A549 (cell line): ENCODE data around the gene CAMTA1. TPM values are rescaled to one million over a fixed set of nuclear protein-coding genes. Genes with fewer than 3 reads are reported as not detected.

ENCODE experiments used
- ATAC-seq, 2 experiments: fragments of 200-7000 bp in 1 of 2; fragments of >200 bp in 1 of 2; cut with Nextera tagmentation in 1 of 2; cut with Tn5 transposase in 1 of 2; 3 replicates each; pipeline versions ENCODE4 v1.8.0 to v1.9.1; 2018 to 2020; ENCODE audit warnings: mild to moderate bottlenecking in 1 of 2, moderate library complexity in 1 of 2
- CTCF ChIA-PET: fragments of 300-600 bp; sonication (Branson Sonifier 250); formaldehyde crosslinking; extraction: SDS; loops from one replicate; lab custom pipeline; 2021; ENCODE audit warnings: antibody characterized with exemption, inconsistent platforms; lab: Yijun Ruan, JAX
- POLR2A ChIA-PET: fragments of 350-600 bp; formaldehyde crosslinking; extraction: SDS; loops from one replicate; lab custom pipeline; 2021; ENCODE audit warnings: antibody characterized with exemption, inconsistent platforms; lab: Yijun Ruan, JAX
- DNase-seq, 2 experiments: peaks; one replicate each; pipeline versions ENCODE4 v3.0.0 to v3.0.0-alpha.2; 2011 to 2016; ENCODE audit warnings: low read depth in 1 of 2, low spot score in 1 of 2
- FAIRE-seq: peaks from 2 replicates; lab custom pipeline; 2011; peaks lifted over from hg19 to GRCh38; lab: Jason Lieb, UNC
- H3K27ac ChIP-seq, 2 experiments: fragments of >200 bp; sonication (Bioruptor Twin); formaldehyde crosslinking; 3 replicates each; pipeline ENCODE4 v1.5.1; 2016 to 2017
- H3K4me1 ChIP-seq: fragments of >200 bp; sonication (Bioruptor Twin); formaldehyde crosslinking; 3 replicates; pipeline ENCODE4 v1.6.1; 2016
- H3K4me2 ChIP-seq: fragments of >200 bp; sonication (Bioruptor Twin); formaldehyde crosslinking; 3 replicates; pipeline ENCODE4 v1.6.1; 2016
- H3K4me3 ChIP-seq: fragments of >200 bp; sonication (Bioruptor Twin); formaldehyde crosslinking; 3 replicates; pipeline ENCODE4 v1.5.1; 2016
- H3K9me3 ChIP-seq: fragments of >200 bp; sonication (Bioruptor Twin); formaldehyde crosslinking; 3 replicates; pipeline ENCODE4 v1.6.1; 2016
- BCL3 ChIP-seq: fragments of >200 bp; sonication (Bioruptor Twin); formaldehyde crosslinking; IDR thresholded peaks from 3 replicates; pipeline ENCODE4 v1.6.1; 2016
- CBX8 ChIP-seq: fragments of 200-600 bp; sonication (generic); IDR thresholded peaks from 2 replicates; pipeline ENCODE4 v1.6.1; 2016
- CHD2 ChIP-seq: fragments of 150-350 bp; IDR thresholded peaks from 2 replicates; pipeline ENCODE4 v1.6.1; 2014; ENCODE audit warnings: low read length; ENCODE audit not compliant: partially characterized antibody
- CTCF ChIP-seq: fragments of >200 bp; sonication (Bioruptor Twin); formaldehyde crosslinking; IDR thresholded peaks from 3 replicates; pipeline ENCODE4 v1.5.1; 2016
- ESRRA ChIP-seq: fragments of 150-350 bp; IDR thresholded peaks from 2 replicates; pipeline ENCODE4 v1.6.1; 2014; ENCODE audit warnings: mild to moderate bottlenecking, low read length, borderline replicate concordance
- FOSL2 ChIP-seq, 2 experiments: fragments of 450-650 bp in 1 of 2; fragments of >200 bp in 1 of 2; sonication (Bioruptor Twin) in 1 of 2; formaldehyde crosslinking; IDR thresholded peaks; 2 replicates each; pipeline versions ENCODE4 v1.5.0 to v1.6.1; 2016 to 2020; ENCODE audit warnings: mild to moderate bottlenecking in 1 of 2, moderate library complexity in 1 of 2
- HES2 ChIP-seq: fragments of >200 bp; sonication (Bioruptor Twin); formaldehyde crosslinking; IDR thresholded peaks from 2 replicates; pipeline ENCODE4 v1.6.1; 2016
- HEYL ChIP-seq: fragments of 250-450 bp; sonication (Bioruptor Pico); IDR thresholded peaks from 2 replicates; pipeline ENCODE4 v1.8.0; 2021; ENCODE audit warnings: mild to moderate bottlenecking, moderate library complexity
- HOXB13 ChIP-seq: fragments of 250-450 bp; sonication (Bioruptor Pico); IDR thresholded peaks from 2 replicates; pipeline ENCODE4 v1.5.0; 2020; ENCODE audit warnings: low read depth, mild to moderate bottlenecking, moderate library complexity
- MAX ChIP-seq: IDR thresholded peaks from 2 replicates; pipeline ENCODE4 v1.6.1; 2012
- MYC ChIP-seq: IDR thresholded peaks from 2 replicates; pipeline ENCODE4 v1.6.1; 2012; ENCODE audit warnings: mild to moderate bottlenecking, inconsistent platforms, low read length, improper control_type of control experiment, borderline replicate concordance
- NPAS2 ChIP-seq: fragments of 250-450 bp; sonication (Bioruptor Pico); IDR thresholded peaks from 2 replicates; pipeline ENCODE4 v1.8.0; 2022; ENCODE audit warnings: mild to moderate bottlenecking, moderate library complexity, borderline replicate concordance
- NR3C1 ChIP-seq: fragments of >200 bp; sonication (Bioruptor Twin); formaldehyde crosslinking; IDR thresholded peaks from 3 replicates; pipeline ENCODE4 v1.6.1; 2017
- PBX3 ChIP-seq: IDR thresholded peaks from 2 replicates; pipeline ENCODE4 v1.6.1; 2012
- PHF8 ChIP-seq: fragments of 200-600 bp; sonication (generic); IDR thresholded peaks from 2 replicates; pipeline ENCODE4 v1.6.1; 2016; ENCODE audit warnings: low read depth, mild to moderate bottlenecking, antibody characterized with exemption, moderate library complexity, borderline replicate concordance
- POLR2A ChIP-seq: IDR thresholded peaks from 2 replicates; pipeline ENCODE4 v1.6.1; 2012; ENCODE audit warnings: mild to moderate bottlenecking, low read length
- SMC3 ChIP-seq: fragments of >200 bp; sonication (Bioruptor Twin); formaldehyde crosslinking; IDR thresholded peaks from 3 replicates; pipeline ENCODE4 v1.6.1; 2018; ENCODE audit warnings: inconsistent platforms
- SREBF2 ChIP-seq: fragments of 450-650 bp; IDR thresholded peaks from 2 replicates; pipeline ENCODE4 v1.6.1; 2014; ENCODE audit warnings: mild to moderate bottlenecking, moderate library complexity
- TP53 ChIP-seq: fragments of 250-450 bp; sonication (Bioruptor Pico); IDR thresholded peaks from 2 replicates; pipeline ENCODE4 v1.5.0; 2021; ENCODE audit warnings: mild to moderate bottlenecking, moderate library complexity
- WGBS: methylation state at CpG from one replicate; pipeline ENCODE4 v1.1.6; 2017; ENCODE audit errors: missing lambda C conversion rate; 5-methylcytosine and 5-hydroxymethylcytosine counted together
- polyA plus RNA-seq, 4 experiments: library from polyadenylated mRNA; depleted of rRNA in 3 of 4; stranded (reverse); fragments of >200 nt; fragmentation: RNase III in 1 of 4; extraction: RNeasy Plus Mini Kit Qiagen cat#74134 plus additional on column Dnase treatment in 1 of 4; gene quantifications; 2 replicates in 3 of 4; 3 replicates in 1 of 4; pipeline ENCODE4 v1.2.3, GENCODE V29; 2011 to 2017

CAMTA1 gene
- polyA plus RNA-seq, 2 of the 4 experiments (the other 2 are of a cell fraction) = 58.8 to 75.0 TPM

- 16% methylated on average over 4 of the region's 4 CpGs for WGBS
- FAIRE-seq = no peak
Observed at GRCh38 chr1:7076572-7076971, 291.3 kb downstream of the CAMTA1 start.

GRCh38 chr1:7077136-7077535 lies 291.9 kb downstream of the CAMTA1 start:
- ATAC-seq = no peak
- 0% methylated on average over 4 of the region's 4 CpGs for WGBS

More at GRCh38 chr1:7076572-7076971, 291.3 kb downstream of the CAMTA1 start:
- Histone ChIP-seq H3K4me3 (no peak overlapping the region), H3K4me1 (no peaks in the 10 kb centered on the region)
- TF ChIP-seq HOXB13 (CRISPR knock-in tag) = no peak
- no peak for TF ChIP-seq NPAS2 (CRISPR knock-in tag)
- TF ChIP-seq MAX = no peak
- no peak for TF ChIP-seq SREBF2
- TF ChIP-seq NR3C1 = no peak
- TF ChIP-seq TP53 (CRISPR knock-in tag) = no peak
- TF ChIP-seq PBX3 = no peak
- no peak for TF ChIP-seq ESRRA
- TF ChIP-seq SMC3 = no peak
- no peak for TF ChIP-seq HES2
- TF ChIP-seq CHD2 = no peak
- TF ChIP-seq HEYL (CRISPR knock-in tag) = no peak
- TF ChIP-seq MYC = no peak
- TF ChIP-seq, all 56 proteins: peak for 0
- ChIA-PET CTCF (interaction anchor here (0.6 to 1.4 kb wide), 3 partner anchors 9 to 476 kb away, joined by 3 to 4 read pairs (median 3); no protein-coding TSS in a partner anchor), POLR2A (no interaction called here)
- Histone ChIP-seq H3K4me2 (no peak overlapping the region), H3K9me3 (peaks cover 20% of the 10 kb centered on the region), H3K27ac (no peak overlapping the region)
- DNase-seq = no peak
- ATAC-seq = no peak

GRCh38 chr1:7077970-7078369 lies 292.7 kb downstream of the CAMTA1 start:
- peaks cover 20% of the 10 kb centered on the region for H3K9me3 ChIP-seq
- no peak for ATAC-seq
- no peak for FAIRE-seq
- DNase-seq = no peak
- ChIA-PET POLR2A (no interaction called here), CTCF (no interaction called here)
- no peak overlapping the region for H3K27ac ChIP-seq
- WGBS = 42% methylated on average over 3 of the region's 3 CpGs
- TF ChIP-seq CTCF (no peak), BCL3 (no peak), POLR2A (no peak), PHF8 (no peak), HES2 (no peak), FOSL2 (IDR thresholded peaks at IDR 0.05) (no peak), FOSL2 (CRISPR knock-in tag; IDR thresholded peaks at IDR 0.05) (no peak), CBX8 (no peak)
- no peaks in the 10 kb centered on the region for H3K4me1 ChIP-seq
- H3K4me3 ChIP-seq = no peak overlapping the region
- H3K4me2 ChIP-seq = no peak overlapping the region

More at GRCh38 chr1:7077136-7077535, 291.9 kb downstream of the CAMTA1 start:
- H3K4me1 ChIP-seq = no peaks in the 10 kb centered on the region
- peaks cover 20% of the 10 kb centered on the region for H3K9me3 ChIP-seq
- TF ChIP-seq FOSL2 (IDR thresholded peaks at IDR 0.05) (no peak), FOSL2 (CRISPR knock-in tag; IDR thresholded peaks at IDR 0.05) (no peak), TP53 (CRISPR knock-in tag) (no peak)
- TF ChIP-seq, all 56 proteins: peak for 0
- ChIA-PET CTCF (interaction anchor here (0.6 to 1.4 kb wide), 4 partner anchors 8 to 838 kb away, joined by 3 to 4 read pairs (median 3); no protein-coding TSS in a partner anchor), POLR2A (no interaction called here)
- Histone ChIP-seq H3K4me3 (no peak overlapping the region), H3K4me2 (no peak overlapping the region), H3K27ac (no peak overlapping the region)
- FAIRE-seq = no peak
- no peak for DNase-seq
